HAP-1 (cell line): ENCODE results near the gene ATE1.

ENCODE experiments used
- DNase-seq, 2 experiments: peaks; one replicate each; pipeline ENCODE4 v3.0.0-alpha.2; 2016 to 2020; ENCODE audit warnings: low spot score in 2 of 2
- H3K27me3 ChIP-seq: fragments of 250-450 bp; sonication (Bioruptor Pico); 2 replicates; pipeline ENCODE4 v1.5.1; 2020; ENCODE audit warnings: low read depth, mild to moderate bottlenecking, moderate library complexity
- H3K36me3 ChIP-seq: fragments of 250-450 bp; sonication (Bioruptor Pico); replicated peaks from 2 replicates; pipeline ENCODE4 v1.5.1; 2020; ENCODE audit warnings: mild to moderate bottlenecking
- H3K4me1 ChIP-seq: fragments of 250-450 bp; sonication (Bioruptor Pico); 2 replicates; pipeline ENCODE4 v1.5.1; 2020; ENCODE audit warnings: mild to moderate bottlenecking
- H3K4me3 ChIP-seq: fragments of 250-450 bp; sonication (Bioruptor Pico); 2 replicates; pipeline ENCODE4 v1.5.1; 2020; ENCODE audit warnings: mild to moderate bottlenecking, moderate library complexity
- H3K9me3 ChIP-seq: fragments of 250-450 bp; sonication (Bioruptor Pico); 2 replicates; pipeline ENCODE4 v1.5.1; 2020; ENCODE audit warnings: mild to moderate bottlenecking, moderate library complexity
- in situ Hi-C: fragments of 300-500 bp; cut with MboI; formaldehyde crosslinking; loops from 3 replicates; pipeline ENCODE4 v1.14.3; 2020; ENCODE audit warnings: low sequenced_read_pairs, inconsistent platforms, mixed read lengths

ATE1 gene

GRCh38 chr10:121692626-121693025 lies 235.2 kb downstream of the ATE1 start:
- H3K4me3 ChIP-seq = no peak overlapping the region
- H3K36me3 ChIP-seq = no peaks in the 10 kb centered on the region
- peaks cover 10% of the 10 kb centered on the region for H3K4me1 ChIP-seq
- 0 out of 2 replicates have a peak, but pooled peaks cover 2% of the 10 kb centered on the region for H3K27me3 ChIP-seq
- no peaks in the 10 kb centered on the region for H3K9me3 ChIP-seq
- DNase-seq = no peak
- in situ Hi-C loops = no loop called here

GRCh38 chr10:121690970-121691369 lies 236.9 kb downstream of the ATE1 start:
- H3K9me3 ChIP-seq = no peaks in the 10 kb centered on the region
- DNase-seq = no peak
- peaks cover 8% of the 10 kb centered on the region for H3K4me1 ChIP-seq
- H3K36me3 ChIP-seq = no peaks in the 10 kb centered on the region
- H3K4me3 ChIP-seq = no peak overlapping the region
- 0 out of 2 replicates have a peak, but pooled peaks cover 2% of the 10 kb centered on the region for H3K27me3 ChIP-seq
- in situ Hi-C loops = no loop called here
